ENCODE results near the gene CCDC33.

Gene CCDC33

DNA sequence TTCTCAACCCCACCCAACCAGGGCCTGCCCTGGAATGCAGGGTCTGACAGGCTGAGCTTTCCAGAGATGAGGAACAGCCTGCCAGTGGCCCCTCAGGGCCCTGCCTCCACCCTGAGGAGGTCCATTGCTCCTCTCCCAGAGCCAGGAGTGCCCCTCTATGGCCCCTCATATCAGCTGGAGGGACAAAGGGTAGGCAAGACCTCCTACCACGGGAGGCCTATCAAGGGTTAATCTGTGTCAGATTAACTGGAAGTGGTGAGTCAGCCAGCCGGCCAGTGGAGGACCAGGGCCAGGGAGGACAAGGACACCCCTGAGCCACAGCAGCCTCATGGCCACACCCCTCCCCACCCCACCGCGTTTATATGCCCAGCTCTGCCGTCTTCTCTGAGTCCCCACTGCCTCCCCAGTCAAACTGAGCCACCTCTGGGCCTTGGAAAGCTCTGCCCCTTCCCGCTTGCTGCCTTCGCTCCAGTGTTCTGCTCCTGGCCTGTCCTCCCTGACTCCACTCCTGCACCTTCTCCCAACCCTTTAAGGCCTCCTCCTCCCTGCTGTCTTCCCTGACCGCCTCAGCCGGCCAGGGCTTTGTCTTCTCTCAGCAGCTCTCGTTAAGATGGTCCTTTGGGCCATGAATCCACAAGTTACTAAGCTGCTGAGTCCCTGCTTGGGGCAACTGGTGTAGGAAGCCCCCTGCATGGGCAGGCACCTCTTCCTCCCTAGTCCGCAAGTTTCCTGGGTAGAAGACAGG is 6.5 kb downstream of the CCDC33 start:
- Histone ChIP-seq H3K4me2 (ENCODE audit: low read length) (no peak overlapping the region), H3F3A (ENCODE audit: control insufficient read depth, insufficient read depth) (no peaks in the 10 kb centered on the region), H3K27ac (ENCODE audit: low read depth, low read length) (no peak overlapping the region)

DNA sequence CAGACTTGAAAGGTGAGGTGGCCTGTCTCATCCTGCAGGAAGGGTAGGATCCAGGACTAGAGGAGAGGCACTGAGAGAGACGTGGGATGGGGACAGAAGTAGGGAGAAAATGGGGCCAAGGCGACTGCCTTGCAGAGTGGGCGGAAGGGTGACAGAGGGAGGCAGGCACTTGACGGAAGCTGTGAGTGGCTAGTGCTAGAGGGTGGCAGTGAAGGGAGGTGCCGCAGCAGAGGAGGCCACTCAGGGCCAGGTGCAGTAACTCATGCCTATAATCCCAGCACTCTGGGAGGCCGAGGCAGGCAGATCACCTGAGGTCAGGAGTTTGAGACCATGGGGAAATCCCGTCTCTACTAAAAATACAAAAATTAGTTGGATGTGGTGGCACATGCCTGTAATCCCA is 7.3 kb downstream of the CCDC33 start:
- no peak overlapping the region for H3K4me3 ChIP-seq (ENCODE audit: low read length)
- no peaks in the 10 kb centered on the region for H3K9me3 ChIP-seq (ENCODE audit: control insufficient read depth, insufficient read depth, low read length)
- H3K27ac ChIP-seq (ENCODE audit: low read depth, low read length) = no peak overlapping the region
- no peak for TF ChIP-seq EZH2phosphoT487 (IDR thresholded peaks at IDR 0.05; ENCODE audit: borderline replicate concordance, low read length)
- TF ChIP-seq, protein P1, sequence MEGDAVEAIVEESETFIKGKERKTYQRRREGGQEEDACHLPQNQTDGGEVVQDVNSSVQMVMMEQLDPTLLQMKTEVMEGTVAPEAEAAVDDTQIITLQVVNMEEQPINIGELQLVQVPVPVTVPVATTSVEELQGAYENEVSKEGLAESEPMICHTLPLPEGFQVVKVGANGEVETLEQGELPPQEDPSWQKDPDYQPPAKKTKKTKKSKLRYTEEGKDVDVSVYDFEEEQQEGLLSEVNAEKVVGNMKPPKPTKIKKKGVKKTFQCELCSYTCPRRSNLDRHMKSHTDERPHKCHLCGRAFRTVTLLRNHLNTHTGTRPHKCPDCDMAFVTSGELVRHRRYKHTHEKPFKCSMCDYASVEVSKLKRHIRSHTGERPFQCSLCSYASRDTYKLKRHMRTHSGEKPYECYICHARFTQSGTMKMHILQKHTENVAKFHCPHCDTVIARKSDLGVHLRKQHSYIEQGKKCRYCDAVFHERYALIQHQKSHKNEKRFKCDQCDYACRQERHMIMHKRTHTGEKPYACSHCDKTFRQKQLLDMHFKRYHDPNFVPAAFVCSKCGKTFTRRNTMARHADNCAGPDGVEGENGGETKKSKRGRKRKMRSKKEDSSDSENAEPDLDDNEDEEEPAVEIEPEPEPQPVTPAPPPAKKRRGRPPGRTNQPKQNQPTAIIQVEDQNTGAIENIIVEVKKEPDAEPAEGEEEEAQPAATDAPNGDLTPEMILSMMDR (IDR thresholded peaks at IDR 0.05; ENCODE audit: low read depth, low read length, poor library complexity, severe bottlenecking) = no peak
- H3K4me1 ChIP-seq (ENCODE audit: control insufficient read depth, low read length) = no peaks in the 10 kb centered on the region
- H3F3A ChIP-seq (ENCODE audit: control insufficient read depth, insufficient read depth) = no peaks in the 10 kb centered on the region
- no peaks in the 10 kb centered on the region for H3K79me2 ChIP-seq (ENCODE audit: control insufficient read depth, low read length)
- H3K4me2 ChIP-seq (ENCODE audit: low read length) = no peak overlapping the region
- H4K20me1 ChIP-seq (ENCODE audit: control insufficient read depth, insufficient read depth, low read depth, low read length) = no peaks in the 10 kb centered on the region
- H3K9me2 ChIP-seq (replicated peaks; ENCODE audit: control insufficient read depth, low read length) = no peaks in the 10 kb centered on the region
- no peaks in the 10 kb centered on the region for H3K36me3 ChIP-seq (ENCODE audit: control insufficient read depth, low read length)
- H3K27me3 ChIP-seq (ENCODE audit: control insufficient read depth, low read length) = no peaks in the 10 kb centered on the region

More for the DNA sequence above, 6.5 kb downstream of the CCDC33 start:
- H3K4me1 ChIP-seq (ENCODE audit: control insufficient read depth, low read length) = no peaks in the 10 kb centered on the region
- H3K9me3 ChIP-seq (ENCODE audit: control insufficient read depth, insufficient read depth, low read length) = no peaks in the 10 kb centered on the region
- no peaks in the 10 kb centered on the region for H4K20me1 ChIP-seq (ENCODE audit: control insufficient read depth, insufficient read depth, low read depth, low read length)
- TF ChIP-seq EZH2phosphoT487 (IDR thresholded peaks at IDR 0.05; ENCODE audit: borderline replicate concordance, low read length) = no peak
- TF ChIP-seq, protein P1 (IDR thresholded peaks at IDR 0.05; ENCODE audit: low read depth, low read length, poor library complexity, severe bottlenecking) = no peak
- H3K9me2 ChIP-seq (replicated peaks; ENCODE audit: control insufficient read depth, low read length) = no peaks in the 10 kb centered on the region
- H3K4me3 ChIP-seq (ENCODE audit: low read length) = no peak overlapping the region
- H3K36me3 ChIP-seq (ENCODE audit: control insufficient read depth, low read length) = no peaks in the 10 kb centered on the region
- no peaks in the 10 kb centered on the region for H3K79me2 ChIP-seq (ENCODE audit: control insufficient read depth, low read length)
- no peaks in the 10 kb centered on the region for H3K27me3 ChIP-seq (ENCODE audit: control insufficient read depth, low read length)

DNA sequence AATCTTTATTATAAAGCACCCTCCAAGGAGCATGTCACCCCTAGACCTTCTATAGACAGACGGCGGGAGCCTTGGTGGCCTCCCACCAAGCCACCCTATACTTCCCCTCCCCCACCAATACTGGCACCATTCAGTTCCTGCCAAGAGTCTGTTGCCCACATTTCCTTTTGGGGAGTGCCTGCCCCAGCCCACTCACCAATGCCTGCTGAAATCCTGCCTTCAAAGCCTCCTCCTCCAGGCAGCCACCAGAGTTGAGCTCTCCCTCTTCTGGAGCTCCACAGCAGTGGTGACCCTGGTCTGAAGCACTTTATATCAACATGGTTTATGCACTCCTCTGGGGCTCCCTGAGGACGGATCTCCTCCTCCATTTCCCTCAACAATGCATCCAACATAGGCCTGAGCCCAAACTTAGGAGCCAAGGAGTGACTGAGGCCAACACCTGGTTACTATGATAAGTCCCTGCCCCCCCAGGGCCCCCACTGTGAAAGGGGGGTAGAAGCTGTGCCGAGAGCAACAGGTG is 8.8 kb downstream of the CCDC33 start:
- H3K4me1 ChIP-seq (ENCODE audit: control insufficient read depth, low read length) = no peaks in the 10 kb centered on the region

More for the DNA sequence above, 8.8 kb downstream of the CCDC33 start:
- Histone ChIP-seq H3F3A (ENCODE audit: control insufficient read depth, insufficient read depth) (no peaks in the 10 kb centered on the region), H3K9me3 (ENCODE audit: control insufficient read depth, insufficient read depth, low read length) (no peaks in the 10 kb centered on the region), H3K4me2 (ENCODE audit: low read length) (no peak overlapping the region), H3K4me3 (ENCODE audit: low read length) (no peak overlapping the region), H3K79me2 (ENCODE audit: control insufficient read depth, low read length) (no peaks in the 10 kb centered on the region), H3K9me2 (replicated peaks; ENCODE audit: control insufficient read depth, low read length) (no peaks in the 10 kb centered on the region), H3K36me3 (ENCODE audit: control insufficient read depth, low read length) (no peaks in the 10 kb centered on the region), H3K27me3 (ENCODE audit: control insufficient read depth, low read length) (no peaks in the 10 kb centered on the region), H4K20me1 (ENCODE audit: control insufficient read depth, insufficient read depth, low read depth, low read length) (no peaks in the 10 kb centered on the region), H3K27ac (ENCODE audit: low read depth, low read length) (no peak overlapping the region)
- TF ChIP-seq EZH2phosphoT487 (IDR thresholded peaks at IDR 0.05; ENCODE audit: borderline replicate concordance, low read length) = no peak
- TF ChIP-seq, protein P1 (IDR thresholded peaks at IDR 0.05; ENCODE audit: low read depth, low read length, poor library complexity, severe bottlenecking) = no peak

Measured in DOHH2 (cell line).